ENCODE data around the gene MCF2L. TPM values are rescaled to one million over a fixed set of nuclear protein-coding genes. Genes with fewer than 3 reads are reported as not detected.

The MCF2L gene
- total RNA-seq, 2 experiments from 2014 or later = 2.8 to 16.4 TPM

GRCh38 chr13:112985803-112986408 is 16.9 kb downstream of the MCF2L start:
- H3K27ac ChIP-seq (ENCODE audit: low read depth, low read length, poor library complexity, severe bottlenecking) = no peak overlapping the region
- no peaks in the 10 kb centered on the region for H3K9me2 ChIP-seq (ENCODE audit: insufficient read depth, low read length)
- no peaks in the 10 kb centered on the region for H4K20me1 ChIP-seq (ENCODE audit: insufficient read depth, low read length)
- H3K9me3 ChIP-seq (ENCODE audit: low read length) = no peaks in the 10 kb centered on the region
- H3K4me1 ChIP-seq (ENCODE audit: insufficient read depth, low read length, poor library complexity, severe bottlenecking) = no peaks in the 10 kb centered on the region
- CTCF ChIA-PET (ENCODE audit: unreplicated experiment) = interaction anchor here (0.6 kb wide), 1 partner anchor 18 kb away, joined by 13 read pairs; no protein-coding TSS in a partner anchor
- no peak overlapping the region for H3K4me3 ChIP-seq (ENCODE audit: low read depth, low read length, poor library complexity, severe bottlenecking)
- no peak for DNase-seq (ENCODE audit: low spot score)
- intact Hi-C loops (cut with micrococcal nuclease; ENCODE audit: unreplicated experiment) = no loop called here
- BruUV-seq (replicated peaks) = no TSS peak
- POLR2A ChIA-PET = no interaction called here
- H3K79me2 ChIP-seq (ENCODE audit: insufficient read depth, low read depth, low read length) = no peaks in the 10 kb centered on the region
- no peaks in the 10 kb centered on the region for H3K36me3 ChIP-seq (ENCODE audit: insufficient read depth, low read length)
- H3K4me2 ChIP-seq (ENCODE audit: low read length) = no peak overlapping the region
- TF ChIP-seq EZH2phosphoT487 (IDR thresholded peaks at IDR 0.05; ENCODE audit: borderline replicate concordance, low read depth, low read length) (no peak), CTCF (conservative IDR thresholded peaks at IDR 0.05; ENCODE audit: low read length) (no peak)
- H2AFZ ChIP-seq (ENCODE audit: low read length) = no peak overlapping the region

DNA sequence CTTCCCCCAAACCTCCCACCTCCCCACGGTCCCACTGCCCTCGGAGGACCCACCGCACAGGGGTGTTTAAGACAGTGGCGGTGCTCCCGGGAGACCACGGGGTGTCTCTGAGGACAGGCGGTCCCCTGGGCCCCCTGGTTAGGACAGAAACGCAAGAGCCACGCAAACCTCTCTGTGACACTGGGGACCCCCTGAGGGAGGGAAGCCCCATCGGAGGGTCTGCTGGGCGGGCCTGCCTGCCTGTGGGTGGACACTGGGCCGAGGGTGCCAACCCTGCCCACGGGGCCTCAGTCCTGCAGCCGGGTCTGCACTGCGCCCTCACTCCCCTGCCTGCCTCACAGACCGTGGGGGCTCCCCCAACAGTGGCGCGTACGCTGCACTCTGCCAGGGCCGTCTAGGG is 17.5 kb downstream of the MCF2L start:
- no peaks in the 10 kb centered on the region for H4K20me1 ChIP-seq (ENCODE audit: insufficient read depth, low read length)
- H3K4me2 ChIP-seq (ENCODE audit: low read length) = no peak overlapping the region
- POLR2A ChIA-PET = no interaction called here
- H3K9me2 ChIP-seq (ENCODE audit: insufficient read depth, low read length) = no peaks in the 10 kb centered on the region
- H3K9me3 ChIP-seq (ENCODE audit: low read length) = no peaks in the 10 kb centered on the region
- H3K79me2 ChIP-seq (ENCODE audit: insufficient read depth, low read depth, low read length) = no peaks in the 10 kb centered on the region
- intact Hi-C loops (cut with micrococcal nuclease; ENCODE audit: unreplicated experiment) = no loop called here
- no peaks in the 10 kb centered on the region for H3K4me1 ChIP-seq (ENCODE audit: insufficient read depth, low read length, poor library complexity, severe bottlenecking)
- no peaks in the 10 kb centered on the region for H3K36me3 ChIP-seq (ENCODE audit: insufficient read depth, low read length)
- H2AFZ ChIP-seq (ENCODE audit: low read length) = no peak overlapping the region
- H3K27ac ChIP-seq (ENCODE audit: low read depth, low read length, poor library complexity, severe bottlenecking) = no peak overlapping the region
- BruUV-seq (replicated peaks) = no TSS peak
- TF ChIP-seq EZH2phosphoT487 (IDR thresholded peaks at IDR 0.05; ENCODE audit: borderline replicate concordance, low read depth, low read length) (no peak), CTCF (conservative IDR thresholded peaks at IDR 0.05; ENCODE audit: low read length) (no peak)
- CTCF ChIA-PET (ENCODE audit: unreplicated experiment) = no interaction called here
- no peak for DNase-seq (ENCODE audit: low spot score)
- no peak overlapping the region for H3K4me3 ChIP-seq (ENCODE audit: low read depth, low read length, poor library complexity, severe bottlenecking)

- no peaks in the 10 kb centered on the region for H3K36me3 ChIP-seq (ENCODE audit: insufficient read depth, low read length)
- no peaks in the 10 kb centered on the region for H3K9me3 ChIP-seq (ENCODE audit: low read length)
- H3K4me2 ChIP-seq (ENCODE audit: low read length) = no peak overlapping the region
- no TSS peak for BruUV-seq (replicated peaks)
- no peaks in the 10 kb centered on the region for H3K4me1 ChIP-seq (ENCODE audit: insufficient read depth, low read length, poor library complexity, severe bottlenecking)
- H3K27ac ChIP-seq (ENCODE audit: low read depth, low read length, poor library complexity, severe bottlenecking) = no peak overlapping the region
- ChIA-PET POLR2A (no interaction called here), CTCF (ENCODE audit: unreplicated experiment) (interaction anchor here (0.5 kb wide), 1 partner anchor 494 kb away, joined by 3 read pairs; no protein-coding TSS in a partner anchor)
- no peak for TF ChIP-seq EZH2phosphoT487 (IDR thresholded peaks at IDR 0.05; ENCODE audit: borderline replicate concordance, low read depth, low read length)
- no peak for TF ChIP-seq CTCF (conservative IDR thresholded peaks at IDR 0.05; ENCODE audit: low read length)
- intact Hi-C loops (cut with micrococcal nuclease; ENCODE audit: unreplicated experiment) = no loop called here
- no peaks in the 10 kb centered on the region for H3K79me2 ChIP-seq (ENCODE audit: insufficient read depth, low read depth, low read length)
- no peaks in the 10 kb centered on the region for H3K9me2 ChIP-seq (ENCODE audit: insufficient read depth, low read length)
- H4K20me1 ChIP-seq (ENCODE audit: insufficient read depth, low read length) = no peaks in the 10 kb centered on the region
- no peak overlapping the region for H3K4me3 ChIP-seq (ENCODE audit: low read depth, low read length, poor library complexity, severe bottlenecking)
- no peak overlapping the region for H2AFZ ChIP-seq (ENCODE audit: low read length)
- no peak for DNase-seq (ENCODE audit: low spot score)
These were observed 18.1 kb downstream of the MCF2L start for GRCh38 chr13:112986946-112987681.

Data from OCI-LY7 (cell line).